Stimulated activated CD8-positive, alpha-beta memory T cell treated with anti-CD3 and anti-CD28 coated beads, Interleukin-15, amount 100 ng/mL, for 24 hours (primary cell): ENCODE data around the gene LCNL1.
A peak's percentile ranks its signal among the peaks of the same experiment; 100 is the strongest.

ENCODE experiments used
- DNase-seq: peaks from one replicate; pipeline ENCODE4 v3.0.0-alpha.2; 2020; ENCODE audit warnings: low read depth

LCNL1 gene

GRCh38 chr9:136982232-136983051, at the start of gene LCNL1:
Gene LCNL1, plus strand, starts transcription at chr9:136982993. Its CDS starts 594 bp downstream, at chr9:136983587.
- DNase-seq: no peak

DNA sequence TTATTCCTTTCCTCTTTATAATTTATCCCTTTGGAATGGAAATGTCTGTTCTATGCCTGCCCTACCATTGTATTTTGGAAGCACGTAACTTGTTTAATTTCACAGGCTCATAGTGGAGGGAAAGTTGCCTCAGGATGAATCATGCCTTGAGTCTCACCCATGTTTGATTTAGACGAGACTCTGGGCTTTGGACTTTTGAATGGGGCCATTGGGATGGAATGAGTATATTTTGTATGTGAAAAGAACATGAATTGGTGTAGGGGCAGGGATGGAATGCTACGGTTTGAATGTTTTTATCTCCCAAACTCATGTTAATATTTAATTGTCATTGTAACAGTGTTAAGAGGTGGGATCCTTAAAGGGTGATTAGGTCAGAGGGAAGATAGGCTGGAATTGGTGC, 48.5 kb upstream of the LCNL1 start:
- no peak for DNase-seq

DNA sequence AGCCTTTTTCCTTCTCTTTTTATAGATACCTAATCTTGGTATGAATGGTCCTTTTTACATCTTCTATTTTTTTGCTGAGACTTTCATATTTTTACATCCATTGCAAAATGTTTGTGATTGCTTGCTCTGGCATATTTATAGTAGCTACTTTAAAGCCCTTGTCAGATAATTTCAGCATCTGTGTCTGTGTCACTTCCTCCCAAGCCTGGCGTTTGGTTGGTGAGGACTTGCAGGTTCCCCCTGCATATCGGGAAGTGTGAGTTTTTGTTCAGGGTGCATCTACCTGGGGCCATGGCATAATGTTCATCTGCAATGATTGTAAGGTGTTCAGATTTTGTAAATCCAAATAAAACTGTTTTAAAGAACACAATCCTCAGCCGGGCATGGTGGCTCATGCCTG, 47.1 kb upstream of the LCNL1 start:
- DNase-seq: no peak

GRCh38 chr9:136936645-136937170, 46.1 kb upstream of the LCNL1 start:
- DNase-seq: no peak

GRCh38 chr9:136937186-136938001, 45.4 kb upstream of the LCNL1 start:
- no peak for DNase-seq

DNA sequence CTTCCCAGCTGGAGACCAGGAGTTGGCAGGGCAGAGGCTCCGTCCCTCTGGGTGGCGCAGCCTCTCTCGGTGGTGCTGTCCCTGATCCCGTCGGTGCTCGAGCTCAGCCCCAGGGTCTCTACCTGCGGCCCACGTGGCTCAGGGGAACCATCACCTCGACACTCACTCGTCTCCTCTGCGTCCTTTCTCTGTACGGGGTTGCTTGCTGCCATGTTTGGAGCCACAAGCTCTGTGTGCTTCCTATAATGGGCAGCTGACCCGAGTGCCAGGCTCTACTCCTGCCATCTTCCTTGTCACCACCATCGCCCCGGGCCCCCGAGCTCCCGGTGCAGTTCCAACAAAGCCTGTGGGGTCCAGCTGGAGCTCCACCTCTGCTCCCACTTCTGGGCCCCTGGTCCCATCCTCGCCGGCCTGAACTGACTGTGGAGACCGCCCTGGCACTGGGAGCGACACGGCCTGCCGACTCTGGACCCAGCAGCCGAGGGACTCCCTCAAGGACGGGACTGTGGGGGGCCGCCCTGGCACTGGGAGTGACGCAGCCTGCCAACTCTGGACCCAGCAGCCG, 43.3 kb upstream of the LCNL1 start:
- no peak for DNase-seq

DNA sequence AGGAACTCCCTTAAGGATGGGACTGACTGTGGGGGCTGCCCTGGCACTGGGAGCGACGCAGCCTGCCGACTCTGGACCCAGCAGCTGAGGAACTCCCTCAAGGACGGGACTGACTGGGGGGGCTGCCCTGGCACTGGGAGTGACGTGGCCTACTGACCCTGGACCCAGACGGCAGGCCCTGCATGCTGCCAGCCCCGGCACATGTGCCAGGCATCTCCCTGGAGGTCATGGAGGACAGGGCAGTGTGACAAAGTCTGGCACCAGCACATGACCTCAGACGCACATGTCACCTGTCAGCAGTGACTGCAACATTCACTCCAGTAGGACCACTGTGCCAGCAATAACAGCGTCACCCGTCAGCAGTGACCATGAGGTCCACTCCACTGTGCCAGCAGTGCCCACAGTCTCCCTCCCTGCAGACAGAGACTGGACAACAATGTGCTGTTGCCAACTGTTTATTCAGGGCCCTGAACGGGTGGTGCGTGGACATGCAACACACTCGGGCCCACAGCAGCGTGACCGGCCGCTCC, 42.7 kb upstream of the LCNL1 start:
- DNase-seq: no peak

- DNase-seq: no peak
Observed at GRCh38 chr9:136940526-136941230, 42.1 kb upstream of the LCNL1 start.

DNA sequence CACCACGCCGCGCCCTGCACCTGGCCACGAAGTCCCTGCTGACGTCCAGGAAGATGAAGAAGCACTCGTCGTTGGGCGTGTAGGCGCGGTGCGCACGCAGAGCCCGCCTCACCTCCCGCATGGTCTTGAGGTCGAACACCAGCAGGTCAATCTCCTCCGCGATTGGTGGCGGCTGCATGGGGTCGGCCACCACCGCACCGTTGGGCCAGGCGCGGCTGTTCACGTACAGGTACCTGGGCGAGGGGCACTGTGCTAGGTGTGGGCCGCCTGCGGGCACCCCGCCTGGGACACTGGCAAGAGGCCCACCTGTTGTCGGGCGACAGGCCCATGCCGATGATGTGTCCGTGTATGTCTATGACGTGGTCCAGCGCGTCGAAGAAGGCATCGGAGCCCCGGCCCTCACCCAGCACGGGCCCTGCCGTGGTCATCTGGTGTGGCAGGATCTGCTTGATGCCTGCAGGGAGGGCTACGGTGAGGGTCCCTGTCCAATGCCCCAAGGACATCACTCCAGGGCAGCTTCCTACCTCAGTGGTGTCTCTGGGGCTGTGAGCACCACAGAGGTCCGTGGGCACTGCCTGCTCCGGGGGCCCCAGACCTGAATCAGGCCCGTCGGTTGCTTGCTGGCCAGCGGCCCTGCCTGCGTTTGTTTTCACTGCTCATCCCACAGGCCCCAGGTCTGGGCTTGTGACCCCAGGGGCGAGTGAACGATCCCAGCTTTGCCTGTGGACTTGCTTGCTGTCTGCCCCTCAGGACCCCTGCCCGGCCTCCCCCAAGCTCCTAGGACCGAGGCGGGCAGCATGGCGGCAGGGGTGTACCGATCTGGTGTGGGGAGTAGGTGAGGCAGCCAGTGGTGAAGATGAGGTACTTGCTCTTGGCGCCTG, 41.3 kb upstream of the LCNL1 start:
- no peak for DNase-seq

- no peak for DNase-seq
Observed at GRCh38 chr9:136942112-136942880, 40.5 kb upstream of the LCNL1 start.

DNA sequence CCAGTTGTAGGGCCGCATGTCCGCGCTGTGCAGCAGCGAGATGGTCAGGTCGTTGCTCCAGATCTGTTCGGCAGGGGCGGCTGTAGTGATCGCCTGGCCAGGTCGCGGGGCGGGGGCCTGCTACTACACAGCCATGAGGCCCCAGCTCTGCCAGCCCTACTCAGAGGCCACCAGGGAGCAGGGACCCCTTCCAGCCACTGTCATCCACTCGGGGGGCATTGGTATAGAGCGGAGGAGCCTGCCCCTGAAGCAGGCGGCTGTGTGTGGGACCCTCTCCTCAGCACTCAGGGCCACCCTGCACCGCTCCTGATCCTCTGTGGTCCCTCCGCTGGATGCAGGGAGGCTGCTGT, 39.9 kb upstream of the LCNL1 start:
- no peak for DNase-seq

DNA sequence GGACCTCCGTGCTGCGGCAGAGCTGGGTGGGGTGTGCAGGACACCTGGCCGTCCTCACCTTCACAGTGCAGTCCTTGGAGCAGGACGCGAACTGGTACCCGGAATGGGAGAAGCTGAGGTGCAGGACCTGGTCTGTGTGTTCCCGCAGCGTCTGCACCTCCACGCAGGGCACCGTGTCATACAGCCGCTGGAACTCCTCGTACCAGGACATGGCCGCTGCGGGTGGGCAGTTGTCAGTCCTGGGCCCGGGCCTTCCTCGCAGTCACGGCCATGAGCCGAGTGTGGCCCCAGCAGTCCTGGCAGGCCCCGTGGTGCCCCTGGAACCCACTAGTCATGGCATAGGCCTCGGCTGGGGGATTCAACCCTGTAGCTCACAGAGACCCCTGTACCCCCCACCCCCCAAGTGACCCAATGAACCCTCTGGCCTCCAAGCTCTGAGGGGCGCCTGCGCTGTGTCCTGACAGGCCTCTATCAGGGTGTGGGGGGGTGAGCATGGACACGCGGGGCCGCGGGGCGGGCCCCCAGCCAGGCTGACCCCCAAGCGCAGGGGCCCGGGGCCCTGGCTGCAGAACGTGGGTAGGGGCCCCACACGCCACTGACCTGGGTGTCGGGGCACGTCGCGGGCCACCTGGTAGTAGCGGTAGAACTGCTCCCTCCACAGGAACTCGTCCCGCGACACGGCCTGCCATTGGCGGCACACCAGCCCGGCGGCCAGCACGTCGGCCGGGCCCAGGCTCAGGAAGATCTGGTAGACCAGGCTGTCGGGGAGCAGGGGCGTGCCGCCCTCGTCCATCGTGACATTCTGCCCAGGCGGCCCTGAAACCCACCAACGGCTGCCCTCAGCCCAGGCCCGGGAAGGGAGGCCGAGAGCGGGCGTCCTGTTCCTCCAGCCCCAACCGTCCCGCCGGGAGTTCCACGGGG, 39.2 kb upstream of the LCNL1 start:
- no peak for DNase-seq

DNA sequence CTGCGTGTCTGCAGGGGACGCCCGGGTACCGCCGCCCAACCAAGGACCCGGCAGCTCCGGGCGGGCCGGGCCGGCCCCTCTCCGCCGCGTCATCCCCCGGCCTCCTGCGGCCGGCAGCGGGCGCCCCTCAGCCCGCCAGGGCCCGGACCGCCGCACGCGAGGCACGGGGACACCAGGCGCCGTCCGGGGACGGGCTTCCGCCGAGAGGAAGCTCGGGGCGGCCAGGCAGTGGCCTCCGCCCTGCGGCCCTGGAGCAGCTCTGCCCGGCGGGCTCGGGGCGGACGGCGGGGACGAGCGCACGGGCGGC, 38.6 kb upstream of the LCNL1 start:
- DNase-seq: no peak

DNA sequence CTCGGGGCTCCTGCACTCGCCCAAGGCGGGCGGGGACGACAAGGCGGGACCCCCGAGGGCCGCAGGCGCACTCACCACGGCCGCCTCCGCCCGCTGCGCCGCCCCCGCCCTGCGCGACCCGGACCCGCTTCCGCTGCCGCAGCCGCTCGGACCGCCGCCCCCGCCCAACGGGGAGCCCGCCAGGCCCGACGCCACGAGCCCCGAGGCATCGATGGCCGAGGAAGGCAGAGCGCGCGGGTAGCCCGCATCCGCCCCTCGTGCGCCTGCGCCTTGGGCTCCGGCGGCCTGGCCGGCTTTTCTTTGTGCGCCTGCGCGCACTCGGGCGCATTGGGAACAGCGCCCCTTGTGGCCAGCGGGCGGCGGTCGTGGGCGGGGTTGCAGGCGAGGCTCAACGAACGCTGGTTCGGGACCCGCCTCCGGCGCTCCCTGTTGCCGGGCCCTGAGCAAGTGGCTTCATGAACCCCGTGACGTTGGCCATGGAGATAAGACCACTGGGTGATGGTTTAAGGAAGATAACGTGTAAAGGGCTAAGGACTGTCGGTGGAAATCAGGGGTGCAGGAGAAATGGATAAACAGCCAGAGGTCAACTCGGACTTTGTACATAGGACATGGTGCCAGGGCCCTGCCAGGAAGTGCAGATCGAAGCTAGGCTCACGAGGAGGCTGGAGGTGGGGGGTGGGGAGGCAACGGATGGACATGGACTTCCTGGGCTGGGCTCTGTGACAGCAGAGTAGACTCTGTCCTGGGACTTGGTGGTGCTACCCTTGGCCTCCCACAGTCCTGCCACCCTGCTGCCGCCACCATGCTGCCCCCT, 38.1 kb upstream of the LCNL1 start, which contains the start of the genes C8G and FBXW5:
Gene C8G, plus strand, starts transcription at position 725 of the 814 bp plus-strand sequence. Its CDS starts 78 bp downstream, at position 803.
Gene FBXW5, minus strand, starts transcription at position 220 of the 814 bp plus-strand sequence. CDS start 655 bp downstream, outside the sequence.
- peak; percentile 95 for DNase-seq

- DNase-seq: no peak
Observed at GRCh38 chr9:136945333-136946227, 37.2 kb upstream of the LCNL1 start.

DNA sequence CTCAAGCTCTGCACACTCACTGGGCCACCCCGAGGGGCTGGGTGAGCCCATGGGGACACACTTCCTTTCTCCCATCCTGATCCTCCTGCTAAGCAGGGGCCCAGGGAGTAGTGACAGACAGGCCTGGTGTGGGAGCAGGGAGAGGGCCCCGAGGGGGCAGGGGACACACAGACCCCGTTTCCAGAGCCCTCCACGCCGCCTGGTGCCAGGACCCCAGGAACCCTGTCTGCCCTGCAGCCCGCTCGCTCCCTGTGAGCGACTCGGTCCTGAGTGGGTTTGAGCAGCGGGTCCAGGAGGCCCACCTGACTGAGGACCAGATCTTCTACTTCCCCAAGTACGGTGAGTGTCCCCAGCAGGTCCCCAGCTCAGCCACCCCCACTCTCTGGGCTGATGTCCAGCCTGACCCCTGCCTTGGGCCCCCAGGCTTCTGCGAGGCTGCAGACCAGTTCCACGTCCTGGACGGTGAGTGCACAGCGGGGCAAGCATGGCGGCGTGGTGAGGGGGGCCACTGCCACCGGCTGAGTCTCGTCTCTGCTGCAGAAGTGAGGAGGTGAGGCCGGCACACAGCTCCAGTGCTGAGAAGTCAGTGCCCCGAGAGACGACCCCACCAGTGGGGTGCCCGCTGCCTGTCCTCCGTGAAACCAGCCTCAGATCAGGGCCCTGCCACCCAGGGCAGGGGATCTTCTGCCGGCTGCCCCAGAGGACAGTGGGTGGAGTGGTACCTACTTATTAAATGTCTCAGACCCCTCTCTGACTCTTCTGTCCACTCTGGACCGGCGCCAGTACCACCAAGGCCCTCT, 36.4 kb upstream of the LCNL1 start:
- no peak for DNase-seq
